ENCODE data around the gene TGFBR1. TPM values are rescaled to one million over a fixed set of nuclear protein-coding genes. Genes with fewer than 3 reads are reported as not detected.
"Not testable (repeated sequence)": the region's sequence is repeated elsewhere in the genome, so short reads cannot be mapped to it uniquely, and the experiment has no call there.

Gene TGFBR1
- total RNA-seq, 2 donors from 2014 or later: 85.0 to 91.6 TPM

DNA sequence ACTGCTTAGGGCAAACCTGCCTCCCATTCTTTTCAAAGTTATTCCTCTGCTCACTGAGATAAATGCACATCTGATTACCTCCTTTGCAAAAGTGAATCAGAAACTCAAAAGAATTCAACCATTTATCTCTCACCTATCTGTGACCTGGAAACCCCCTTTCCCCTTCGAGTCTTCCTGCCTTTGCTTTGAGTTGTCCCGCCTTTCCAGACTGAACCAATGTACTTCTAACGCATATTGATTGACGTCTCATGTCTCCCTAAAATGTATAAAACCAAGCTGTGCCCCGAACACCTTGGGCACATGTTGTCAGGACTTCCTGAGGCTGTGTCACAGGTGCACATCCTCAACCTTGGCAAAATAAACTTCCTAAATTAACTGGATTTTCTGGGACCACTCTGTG is 91.6 kb downstream of the TGFBR1 start:
- DNase-seq (ENCODE audit: low spot score); intact Hi-C loops (cut with DNase I): not testable (repeated sequence)

DNA sequence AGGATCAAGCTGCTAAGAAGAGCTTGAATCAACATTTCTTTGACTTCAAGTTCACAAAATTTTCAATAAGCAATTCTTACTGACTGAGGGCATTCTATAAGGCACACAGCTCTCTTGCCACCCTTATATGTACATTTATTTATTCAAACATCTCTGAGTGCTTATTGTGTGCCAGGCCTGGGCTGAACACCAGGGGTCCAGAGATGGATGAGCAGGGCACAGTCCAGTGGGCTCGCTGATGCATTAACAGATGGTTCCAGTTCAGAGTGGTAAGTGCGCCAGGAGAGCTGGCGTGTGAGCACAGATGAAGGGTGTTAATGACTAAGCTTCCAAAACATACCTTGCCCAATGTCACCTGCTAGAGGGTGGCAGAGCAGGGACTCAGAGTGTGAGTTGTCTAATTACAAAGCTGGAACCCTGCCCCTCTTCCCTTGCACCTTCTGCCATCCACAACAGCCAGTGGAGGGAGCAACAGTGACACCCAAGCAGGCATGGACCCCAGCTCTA is 92.3 kb downstream of the TGFBR1 start:
- intact Hi-C loops (cut with DNase I): no loop called here
- no peak for DNase-seq (ENCODE audit: low spot score)

DNA sequence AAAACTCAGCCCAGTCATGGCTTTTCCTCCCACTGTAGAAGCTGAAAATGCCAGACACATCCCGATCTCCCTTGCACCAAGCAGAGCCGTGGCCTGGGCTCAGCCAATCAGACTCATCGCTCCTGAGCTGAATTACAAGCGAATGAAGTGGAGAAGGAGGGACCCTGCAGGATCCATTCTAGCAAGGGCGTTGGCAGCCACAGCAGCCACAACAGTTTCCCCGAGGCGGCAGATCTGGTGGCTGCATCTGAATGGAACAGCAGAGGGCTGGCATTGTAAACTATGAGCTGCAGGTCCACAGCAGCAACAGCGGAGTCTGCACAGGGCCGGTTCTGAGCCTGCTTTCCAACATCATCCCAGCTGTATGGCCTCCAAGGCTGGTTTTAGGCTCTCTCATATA is 93.1 kb downstream of the TGFBR1 start:
- no peak for DNase-seq (ENCODE audit: low spot score)

DNA sequence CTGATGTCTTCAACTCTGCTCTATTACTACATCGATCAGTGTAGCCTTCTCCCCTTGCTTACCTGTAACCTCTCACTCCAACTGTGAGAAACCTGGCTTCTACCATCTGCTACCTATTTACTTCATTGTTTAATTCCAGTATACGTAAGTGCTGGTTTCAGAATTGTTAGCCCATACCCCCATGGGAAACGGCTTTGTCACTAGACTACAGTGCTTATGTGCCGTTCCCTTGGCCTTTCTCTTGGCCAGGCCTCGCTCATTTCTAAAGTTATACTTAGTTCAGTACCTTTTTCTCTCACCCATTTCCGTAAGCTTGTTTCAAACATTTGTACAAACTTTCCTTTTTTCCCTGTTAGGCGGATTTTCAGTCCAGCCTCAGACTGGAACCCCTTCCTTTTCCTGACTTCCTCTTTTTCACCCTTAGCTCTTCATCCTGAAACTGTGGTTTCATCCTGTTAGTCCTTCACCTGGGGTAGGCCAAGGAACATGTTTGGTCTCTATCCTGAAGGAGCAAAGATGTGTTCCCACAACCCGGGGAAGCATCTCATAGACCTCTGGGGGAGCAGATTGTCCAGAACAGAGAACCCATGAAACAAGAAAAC is 95.1 kb downstream of the TGFBR1 start:
- no peak for DNase-seq (ENCODE audit: low spot score)
- intact Hi-C loops (cut with DNase I): no loop called here

More for the DNA sequence above, 93.1 kb downstream of the TGFBR1 start:
- intact Hi-C loops (cut with DNase I): no loop called here

DNA sequence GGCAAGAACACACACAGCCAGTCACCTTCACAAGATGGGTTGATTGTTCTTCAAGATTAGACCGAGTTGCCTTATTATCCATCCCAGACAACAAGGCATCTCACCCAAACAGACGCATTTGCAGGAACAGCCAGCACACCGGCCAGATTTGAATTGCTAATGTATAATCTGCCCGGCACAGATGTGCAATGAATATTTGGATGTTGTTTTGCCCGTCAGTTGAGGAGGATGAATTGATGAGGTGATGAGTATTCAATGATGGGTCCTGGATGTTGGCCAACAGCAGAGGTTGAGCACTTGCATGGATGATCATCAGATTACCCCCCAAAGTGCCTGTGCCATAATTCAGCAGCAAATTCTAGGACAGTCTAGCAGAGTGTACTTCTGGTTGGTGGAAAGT is 96.7 kb downstream of the TGFBR1 start:
- DNase-seq (ENCODE audit: low spot score): no peak
- intact Hi-C loops (cut with DNase I): no loop called here

Other genes starting within 250 kb of the TGFBR1 start
- 100 to 1,000 TPM; 126 to 129 TPM for gene COL15A1, start 161.2 kb upstream of the TGFBR1 start, total RNA-seq
- gene ALG2, start 116.8 kb downstream of the TGFBR1 start, total RNA-seq: 10 to 100 TPM; 22.5 to 25.4 TPM
- 100 to 1,000 TPM; 108 to 117 TPM for gene SEC61B, start 117.2 kb downstream of the TGFBR1 start, total RNA-seq